ENCODE measurements around the gene LMAN1L.

DNA sequence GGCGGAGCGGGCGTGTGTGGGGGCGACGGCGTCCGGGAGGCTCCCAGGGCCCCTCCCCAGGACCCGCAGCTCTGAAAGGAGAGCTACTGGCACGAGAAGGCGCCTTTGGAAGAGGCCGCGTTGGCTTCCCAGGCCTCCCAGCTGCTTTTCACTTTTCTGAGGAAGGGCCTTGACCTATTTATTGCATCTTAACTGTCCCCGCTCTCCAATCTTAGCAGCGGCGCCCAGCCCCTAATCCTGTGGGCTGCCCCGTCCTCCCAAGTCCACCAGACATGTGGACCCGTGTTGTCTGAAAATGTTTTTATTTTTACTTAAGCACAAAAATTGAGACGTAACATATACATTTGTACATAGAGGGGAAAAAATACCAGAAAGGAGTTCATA is 30.8 kb downstream of the LMAN1L start:
- no peak for TF ChIP-seq EZH2phosphoT487 (conservative IDR thresholded peaks at IDR 0.05; ENCODE audit: low read length)
- TF ChIP-seq, protein P1, sequence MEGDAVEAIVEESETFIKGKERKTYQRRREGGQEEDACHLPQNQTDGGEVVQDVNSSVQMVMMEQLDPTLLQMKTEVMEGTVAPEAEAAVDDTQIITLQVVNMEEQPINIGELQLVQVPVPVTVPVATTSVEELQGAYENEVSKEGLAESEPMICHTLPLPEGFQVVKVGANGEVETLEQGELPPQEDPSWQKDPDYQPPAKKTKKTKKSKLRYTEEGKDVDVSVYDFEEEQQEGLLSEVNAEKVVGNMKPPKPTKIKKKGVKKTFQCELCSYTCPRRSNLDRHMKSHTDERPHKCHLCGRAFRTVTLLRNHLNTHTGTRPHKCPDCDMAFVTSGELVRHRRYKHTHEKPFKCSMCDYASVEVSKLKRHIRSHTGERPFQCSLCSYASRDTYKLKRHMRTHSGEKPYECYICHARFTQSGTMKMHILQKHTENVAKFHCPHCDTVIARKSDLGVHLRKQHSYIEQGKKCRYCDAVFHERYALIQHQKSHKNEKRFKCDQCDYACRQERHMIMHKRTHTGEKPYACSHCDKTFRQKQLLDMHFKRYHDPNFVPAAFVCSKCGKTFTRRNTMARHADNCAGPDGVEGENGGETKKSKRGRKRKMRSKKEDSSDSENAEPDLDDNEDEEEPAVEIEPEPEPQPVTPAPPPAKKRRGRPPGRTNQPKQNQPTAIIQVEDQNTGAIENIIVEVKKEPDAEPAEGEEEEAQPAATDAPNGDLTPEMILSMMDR (IDR thresholded peaks at IDR 0.05; ENCODE audit: insufficient read depth, low read length, poor library complexity, severe bottlenecking): no peak

Measured in SU-DHL-6 (cell line).